ENCODE results near the gene OR10H4.
"Not testable (repeated sequence)": the region's sequence is repeated elsewhere in the genome, so short reads cannot be mapped to it uniquely, and the experiment has no call there.

The OR10H4 gene

DNA sequence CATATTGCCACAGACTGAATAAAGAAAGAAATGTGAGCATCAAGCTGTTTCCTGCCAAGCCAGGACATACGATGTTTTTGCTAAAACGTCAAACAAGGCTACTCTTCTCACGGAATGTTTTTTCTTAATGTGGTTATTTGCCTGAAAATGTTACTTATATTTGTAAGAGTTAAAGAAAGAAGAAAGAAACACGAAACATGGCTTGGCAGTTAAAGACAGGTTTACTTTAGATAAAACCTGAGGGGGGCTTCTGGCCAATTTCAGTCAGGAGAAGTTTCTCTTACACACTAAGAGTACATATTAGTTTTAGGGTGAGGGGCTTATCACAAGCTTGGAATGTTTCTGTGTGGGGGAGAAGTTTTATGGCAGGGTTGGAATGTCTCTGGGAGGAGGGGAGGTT, 4.4 kb upstream of the OR10H4 start:
- H3K27me3 ChIP-seq (ENCODE audit: control insufficient read depth, insufficient read depth, low read length): peaks cover 9% of the 10 kb centered on the region; the same call in 1 of the 2 replicates
- no peaks in the 10 kb centered on the region for H3K4me1 ChIP-seq (ENCODE audit: control insufficient read depth, insufficient read depth, low read length)
- no peak overlapping the region for H3K27ac ChIP-seq (ENCODE audit: low read depth, low read length)
- no peaks in the 10 kb centered on the region for H3K36me3 ChIP-seq (ENCODE audit: control insufficient read depth, insufficient read depth, low read length)
- H3K4me3 ChIP-seq (ENCODE audit: low read depth, low read length): no peak overlapping the region
- peaks cover 37% of the 10 kb centered on the region for H3K9me3 ChIP-seq (ENCODE audit: control insufficient read depth, insufficient read depth, low read depth, low read length)
- H3K9ac ChIP-seq (ENCODE audit: low read length): no peak overlapping the region

DNA sequence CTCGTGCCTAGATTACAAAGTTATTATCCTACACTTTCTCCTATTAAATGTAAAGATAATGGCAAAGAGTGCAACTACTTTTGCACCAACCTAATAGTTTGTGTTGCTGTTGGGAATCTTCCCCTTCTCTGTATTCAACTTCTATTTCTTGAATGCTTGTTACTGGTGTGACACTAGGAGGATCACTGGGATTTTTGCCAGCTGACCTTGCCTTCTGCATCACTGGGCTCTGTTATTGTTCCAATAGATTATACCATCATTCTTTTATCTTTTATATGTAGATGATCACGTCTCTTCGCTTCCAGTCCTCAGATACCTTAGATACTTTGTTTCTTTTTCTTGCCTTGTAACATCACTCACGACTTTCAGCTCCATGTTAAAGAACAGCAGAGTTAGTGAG, 3.5 kb upstream of the OR10H4 start:
- Histone ChIP-seq H3K27ac (ENCODE audit: low read depth, low read length) (no peak overlapping the region), H3K9me3 (ENCODE audit: control insufficient read depth, insufficient read depth, low read depth, low read length) (peaks cover 31% of the 10 kb centered on the region), H3K4me3 (ENCODE audit: low read depth, low read length) (no peak overlapping the region), H3K36me3 (ENCODE audit: control insufficient read depth, insufficient read depth, low read length) (no peaks in the 10 kb centered on the region), H3K27me3 (ENCODE audit: control insufficient read depth, insufficient read depth, low read length) (peaks cover 6% of the 10 kb centered on the region; the same call in 1 of the 2 replicates), H3K4me1 (ENCODE audit: control insufficient read depth, insufficient read depth, low read length) (no peaks in the 10 kb centered on the region), H3K9ac (ENCODE audit: low read length) (no peak overlapping the region)

DNA sequence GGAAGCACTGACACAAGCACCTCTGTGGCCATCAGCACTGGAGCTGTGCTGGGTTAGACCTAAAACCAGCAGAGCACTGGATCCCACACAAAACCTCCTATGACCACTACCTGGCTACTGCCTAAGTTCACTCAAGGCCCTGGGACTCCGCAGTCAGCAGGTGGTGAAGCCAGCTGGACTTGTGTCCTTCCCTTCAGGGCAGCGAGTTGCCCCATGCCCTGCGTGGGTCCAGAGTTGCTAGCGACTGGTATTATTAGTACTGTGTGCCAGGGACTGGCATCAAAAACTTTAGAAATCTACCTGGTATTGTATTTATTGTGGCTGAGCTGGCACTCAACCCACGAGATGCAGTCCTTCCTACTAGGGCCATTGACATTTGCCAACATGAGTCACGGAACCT, 6.0 kb downstream of the OR10H4 start:
- Histone ChIP-seq H3K4me1 (ENCODE audit: control insufficient read depth, insufficient read depth, low read length) (no peaks in the 10 kb centered on the region), H3K9ac (ENCODE audit: low read length) (no peak overlapping the region), H3K9me3 (ENCODE audit: control insufficient read depth, insufficient read depth, low read depth, low read length) (no peaks in the 10 kb centered on the region; the same call in 1 of the 2 replicates)

DNA sequence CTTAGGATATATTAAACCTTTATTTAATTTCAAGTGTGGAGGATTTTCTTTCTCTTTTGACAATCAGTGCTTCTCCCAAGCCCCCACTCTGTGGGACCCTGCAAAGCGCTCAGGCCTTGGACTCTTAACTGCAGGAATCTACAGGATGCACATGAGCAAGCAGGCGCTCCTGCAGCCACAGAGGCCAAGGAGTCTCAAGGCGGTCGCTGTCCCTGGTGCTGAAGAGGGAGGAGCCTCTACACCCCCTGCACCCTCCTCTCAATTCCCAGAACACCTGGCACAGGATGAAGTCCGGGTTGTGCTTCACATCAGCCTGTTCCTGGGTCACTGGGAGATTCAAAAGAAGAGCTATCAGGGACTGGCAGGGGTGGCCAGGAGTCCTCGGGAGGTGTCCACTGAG, 13.5 kb downstream of the OR10H4 start:
- Histone ChIP-seq H3K36me3 (ENCODE audit: control insufficient read depth, insufficient read depth, low read length) (no peaks in the 10 kb centered on the region), H3K27ac (ENCODE audit: low read depth, low read length) (no peak overlapping the region), H3K4me3 (ENCODE audit: low read depth, low read length) (no peak overlapping the region), H3K4me1 (ENCODE audit: control insufficient read depth, insufficient read depth, low read length) (no peaks in the 10 kb centered on the region), H3K9me3 (ENCODE audit: control insufficient read depth, insufficient read depth, low read depth, low read length) (peaks cover 29% of the 10 kb centered on the region; the same call in 1 of the 2 replicates), H3K27me3 (ENCODE audit: control insufficient read depth, insufficient read depth, low read length) (peaks cover 8% of the 10 kb centered on the region; the same call in 1 of the 2 replicates), H3K9ac (ENCODE audit: low read length) (no peak overlapping the region)

More for the DNA sequence above, 6.0 kb downstream of the OR10H4 start:
- Histone ChIP-seq H3K27me3 (ENCODE audit: control insufficient read depth, insufficient read depth, low read length) (peaks cover 19% of the 10 kb centered on the region; the same call in 1 of the 2 replicates), H3K4me3 (ENCODE audit: low read depth, low read length) (no peak overlapping the region), H3K36me3 (ENCODE audit: control insufficient read depth, insufficient read depth, low read length) (no peaks in the 10 kb centered on the region), H3K27ac (ENCODE audit: low read depth, low read length) (no peak overlapping the region)

DNA sequence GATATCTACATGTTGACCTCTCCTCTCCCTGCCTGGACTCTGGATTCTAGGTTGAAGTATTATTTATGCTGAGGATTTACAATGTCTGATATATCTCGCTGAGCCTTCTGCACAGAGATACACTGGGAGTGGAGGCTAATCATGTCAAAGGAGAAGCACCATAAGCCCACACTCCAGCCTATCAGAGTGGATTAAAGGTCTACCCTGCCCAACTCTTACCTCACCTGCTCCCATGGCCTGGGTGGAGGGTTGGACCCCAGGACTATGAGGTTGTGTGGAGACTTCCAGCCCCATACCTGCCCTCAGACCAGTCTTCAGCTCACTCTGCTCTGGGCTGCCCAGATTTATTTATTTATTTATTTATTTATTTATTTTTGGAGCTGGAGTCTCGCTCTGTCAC, 15.4 kb downstream of the OR10H4 start:
- Histone ChIP-seq H3K27ac (ENCODE audit: low read depth, low read length) (no peak overlapping the region), H3K9ac (ENCODE audit: low read length) (no peak overlapping the region), H3K36me3 (ENCODE audit: control insufficient read depth, insufficient read depth, low read length) (no peaks in the 10 kb centered on the region), H3K27me3 (ENCODE audit: control insufficient read depth, insufficient read depth, low read length) (peaks cover 4% of the 10 kb centered on the region; the same call in 1 of the 2 replicates), H3K4me3 (ENCODE audit: low read depth, low read length) (no peak overlapping the region), H3K9me3 (ENCODE audit: control insufficient read depth, insufficient read depth, low read depth, low read length) (peaks cover 29% of the 10 kb centered on the region; the same call in 1 of the 2 replicates), H3K4me1 (ENCODE audit: control insufficient read depth, insufficient read depth, low read length) (no peaks in the 10 kb centered on the region)

DNA sequence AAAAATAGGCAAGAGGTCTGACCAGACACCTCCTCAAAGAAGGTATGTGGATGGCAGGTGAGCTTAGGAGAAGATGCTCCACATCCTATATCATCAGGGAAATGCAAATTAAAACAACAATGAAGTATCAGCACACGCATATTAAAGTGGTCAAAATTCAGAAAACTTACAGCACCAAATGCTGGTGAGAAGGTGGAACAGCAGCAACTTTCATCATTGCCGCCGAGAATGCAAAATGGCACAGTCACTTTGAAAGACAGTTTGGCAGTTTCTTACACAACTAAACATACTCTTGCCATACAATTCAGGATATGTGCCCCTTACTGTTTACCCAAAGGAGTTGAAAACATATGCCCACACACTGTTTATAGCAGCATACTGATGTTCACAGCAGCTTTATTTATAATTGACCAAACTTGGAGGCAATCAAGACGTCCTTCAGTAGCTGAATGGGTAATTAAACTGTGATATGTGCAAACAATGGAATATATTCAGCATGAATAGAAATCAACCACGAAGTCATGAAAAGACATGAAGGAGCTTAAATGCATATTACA, 22.5 kb downstream of the OR10H4 start:
- H3K9me3 ChIP-seq (ENCODE audit: control insufficient read depth, insufficient read depth, low read depth, low read length): peaks cover 3% of the 10 kb centered on the region; the same call in 1 of the 2 replicates
- no peaks in the 10 kb centered on the region for H3K36me3 ChIP-seq (ENCODE audit: control insufficient read depth, insufficient read depth, low read length)
- H3K4me1 ChIP-seq (ENCODE audit: control insufficient read depth, insufficient read depth, low read length): no peaks in the 10 kb centered on the region
- H3K27me3 ChIP-seq (ENCODE audit: control insufficient read depth, insufficient read depth, low read length): peaks cover 10% of the 10 kb centered on the region; the same call in 1 of the 2 replicates
- no peak overlapping the region for H3K9ac ChIP-seq (ENCODE audit: low read length)
- H3K27ac ChIP-seq (ENCODE audit: low read depth, low read length): no peak overlapping the region
- no peak overlapping the region for H3K4me3 ChIP-seq (ENCODE audit: low read depth, low read length)

DNA sequence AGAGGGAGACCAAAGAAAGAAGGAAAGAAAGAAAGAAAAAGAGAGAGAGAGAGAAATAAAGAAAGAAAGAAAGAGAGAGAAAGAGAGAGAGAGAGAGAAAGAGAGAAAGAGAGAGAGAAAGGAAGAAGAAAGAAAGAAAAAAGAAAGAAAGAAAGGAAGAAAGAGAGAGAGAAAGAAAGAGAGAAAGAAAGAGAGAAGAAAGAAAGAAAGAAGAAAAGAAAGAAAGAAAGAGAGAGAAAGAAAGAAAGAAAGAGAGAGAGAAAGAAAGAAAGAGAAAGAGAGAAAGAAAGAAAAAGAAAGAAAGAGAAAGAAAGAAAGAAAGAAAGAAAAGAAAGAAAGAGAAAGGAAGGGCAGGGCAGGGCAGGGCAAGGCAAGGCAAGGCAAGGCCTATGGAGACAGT, 23.2 kb downstream of the OR10H4 start:
- peaks cover 12% of the 10 kb centered on the region; the same call in 1 of the 2 replicates for H3K27me3 ChIP-seq (ENCODE audit: control insufficient read depth, insufficient read depth, low read length)
- not testable (repeated sequence) for H3K9me3 ChIP-seq (ENCODE audit: control insufficient read depth, insufficient read depth, low read depth, low read length); H3K4me1 ChIP-seq (ENCODE audit: control insufficient read depth, insufficient read depth, low read length)

DNA sequence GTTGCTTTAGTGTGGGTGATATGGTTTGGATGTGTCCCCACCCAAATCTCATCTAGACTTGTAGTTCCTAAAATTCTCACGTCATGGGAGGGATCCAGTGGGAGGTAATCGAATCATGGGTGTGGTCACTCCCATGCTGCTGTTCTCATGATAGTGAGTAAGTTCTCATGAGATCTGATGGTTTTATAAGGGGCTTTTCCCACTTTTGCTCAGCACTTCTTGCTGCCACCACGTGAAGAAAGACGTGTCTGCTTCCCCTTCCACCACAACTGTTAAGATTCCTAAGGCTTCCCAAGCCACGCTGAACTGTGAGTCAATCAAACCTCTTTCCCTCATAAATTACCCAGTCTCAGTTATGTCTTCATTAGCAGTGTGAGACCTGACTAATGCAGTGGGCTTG, 26.0 kb downstream of the OR10H4 start:
- H3K36me3 ChIP-seq (ENCODE audit: control insufficient read depth, insufficient read depth, low read length): no peaks in the 10 kb centered on the region
- peaks cover 26% of the 10 kb centered on the region for H3K9me3 ChIP-seq (ENCODE audit: control insufficient read depth, insufficient read depth, low read depth, low read length)

More for the DNA sequence above, 23.2 kb downstream of the OR10H4 start:
- H3K27ac ChIP-seq (ENCODE audit: low read depth, low read length); H3K9ac ChIP-seq (ENCODE audit: low read length); H3K36me3 ChIP-seq (ENCODE audit: control insufficient read depth, insufficient read depth, low read length); H3K4me3 ChIP-seq (ENCODE audit: low read depth, low read length): not testable (repeated sequence)

DNA sequence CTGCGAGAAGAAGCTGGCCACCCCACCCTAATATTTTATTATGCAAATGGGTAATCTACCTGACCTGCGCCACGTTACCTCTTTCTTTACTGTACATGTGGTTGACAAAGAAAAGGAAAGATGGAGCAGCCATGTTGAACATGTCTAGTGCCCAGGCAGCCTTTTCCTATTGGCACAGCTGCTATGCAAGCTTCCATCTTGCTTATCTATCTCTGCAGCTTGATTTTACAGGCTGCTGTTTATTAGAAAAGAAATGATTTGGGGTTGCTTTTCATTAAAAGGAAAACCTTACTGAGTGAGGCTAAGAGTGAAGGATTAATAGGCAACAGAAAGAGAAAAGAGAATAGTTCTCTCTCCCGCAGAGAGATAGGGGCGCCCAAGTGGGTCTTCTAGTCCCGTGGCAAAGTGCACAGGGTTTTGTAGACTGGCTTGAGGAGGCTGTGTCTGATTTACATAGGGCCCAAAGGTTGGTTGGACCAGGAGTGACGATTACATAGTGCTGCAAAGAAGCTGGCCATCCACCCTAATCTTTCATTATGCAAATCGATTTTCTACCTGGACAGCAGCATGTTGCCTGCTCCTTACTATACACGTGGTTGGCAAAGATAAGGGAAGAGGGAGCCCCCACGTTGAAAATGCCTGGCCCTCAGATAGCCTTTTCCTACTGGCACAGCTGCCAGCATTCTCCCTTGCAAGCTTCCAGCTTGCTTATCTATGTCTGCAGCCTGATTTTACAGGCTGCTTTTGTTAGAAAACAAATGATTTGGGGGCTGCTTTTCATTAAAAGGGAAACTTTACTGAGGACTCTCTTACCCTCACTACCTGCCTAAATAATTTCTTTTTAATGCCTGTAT, 28.3 kb downstream of the OR10H4 start:
- peaks cover 36% of the 10 kb centered on the region for H3K9me3 ChIP-seq (ENCODE audit: control insufficient read depth, insufficient read depth, low read depth, low read length)
- H3K27me3 ChIP-seq (ENCODE audit: control insufficient read depth, insufficient read depth, low read length): peaks cover 20% of the 10 kb centered on the region; the same call in 1 of the 2 replicates

More for the DNA sequence above, 26.0 kb downstream of the OR10H4 start:
- Histone ChIP-seq H3K9ac (ENCODE audit: low read length) (no peak overlapping the region), H3K4me3 (ENCODE audit: low read depth, low read length) (no peak overlapping the region), H3K27me3 (ENCODE audit: control insufficient read depth, insufficient read depth, low read length) (peaks cover 20% of the 10 kb centered on the region; the same call in 1 of the 2 replicates), H3K4me1 (ENCODE audit: control insufficient read depth, insufficient read depth, low read length) (no peaks in the 10 kb centered on the region), H3K27ac (ENCODE audit: low read depth, low read length) (no peak overlapping the region)

DNA sequence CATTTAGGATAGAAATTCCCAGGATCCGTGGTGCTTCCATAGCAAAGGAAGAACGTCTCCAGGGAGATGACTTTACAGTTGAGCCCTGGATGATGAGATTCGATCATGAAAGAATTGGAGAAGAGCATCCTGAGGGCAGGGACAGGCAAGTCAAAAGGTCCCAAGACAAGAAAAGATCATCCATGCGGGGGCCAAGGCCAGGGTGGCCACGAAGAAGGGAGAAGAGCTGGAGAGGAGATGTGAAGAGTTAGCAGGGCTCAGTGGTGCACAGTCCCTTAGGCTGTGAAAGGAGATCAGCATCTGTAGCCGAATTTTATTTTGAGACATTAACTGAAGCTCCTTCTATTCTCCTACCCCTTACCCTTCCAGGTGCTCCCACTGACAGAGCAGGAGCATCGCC, 28.9 kb downstream of the OR10H4 start:
- Histone ChIP-seq H3K9ac (ENCODE audit: low read length) (no peak overlapping the region), H3K4me3 (ENCODE audit: low read depth, low read length) (no peak overlapping the region), H3K4me1 (ENCODE audit: control insufficient read depth, insufficient read depth, low read length) (no peaks in the 10 kb centered on the region), H3K9me3 (ENCODE audit: control insufficient read depth, insufficient read depth, low read depth, low read length) (peaks cover 36% of the 10 kb centered on the region), H3K36me3 (ENCODE audit: control insufficient read depth, insufficient read depth, low read length) (no peaks in the 10 kb centered on the region), H3K27ac (ENCODE audit: low read depth, low read length) (no peak overlapping the region), H3K27me3 (ENCODE audit: control insufficient read depth, insufficient read depth, low read length) (peaks cover 20% of the 10 kb centered on the region; the same call in 1 of the 2 replicates)

More for the DNA sequence above, 28.3 kb downstream of the OR10H4 start:
- Histone ChIP-seq H3K9ac (ENCODE audit: low read length) (no peak overlapping the region), H3K36me3 (ENCODE audit: control insufficient read depth, insufficient read depth, low read length) (no peaks in the 10 kb centered on the region), H3K4me3 (ENCODE audit: low read depth, low read length) (no peak overlapping the region), H3K4me1 (ENCODE audit: control insufficient read depth, insufficient read depth, low read length) (no peaks in the 10 kb centered on the region), H3K27ac (ENCODE audit: low read depth, low read length) (no peak overlapping the region)

DNA sequence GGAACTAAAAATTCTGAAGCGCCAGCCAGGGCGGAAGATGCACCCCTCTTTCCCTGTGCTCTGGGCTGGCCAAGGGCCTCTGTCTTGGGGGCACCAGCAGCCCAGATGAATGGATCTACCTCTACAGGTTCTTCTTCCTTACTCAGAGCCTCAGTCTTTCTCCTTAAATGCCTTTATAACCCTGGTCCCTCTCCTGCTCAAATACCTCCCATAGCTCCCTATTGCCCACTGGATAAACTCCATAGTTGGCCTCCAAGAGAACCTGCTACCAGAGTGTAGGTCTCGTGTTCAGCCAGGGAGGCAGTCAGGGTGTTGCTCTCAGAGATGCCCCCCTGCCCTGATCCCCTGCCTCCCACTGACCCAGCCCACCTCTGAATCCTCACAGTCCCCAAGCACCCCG, 30.5 kb downstream of the OR10H4 start:
- Histone ChIP-seq H3K27me3 (ENCODE audit: control insufficient read depth, insufficient read depth, low read length) (peaks cover 15% of the 10 kb centered on the region; the same call in 1 of the 2 replicates), H3K4me3 (ENCODE audit: low read depth, low read length) (no peak overlapping the region), H3K27ac (ENCODE audit: low read depth, low read length) (no peak overlapping the region), H3K36me3 (ENCODE audit: control insufficient read depth, insufficient read depth, low read length) (no peaks in the 10 kb centered on the region), H3K9ac (ENCODE audit: low read length) (no peak overlapping the region), H3K4me1 (ENCODE audit: control insufficient read depth, insufficient read depth, low read length) (no peaks in the 10 kb centered on the region), H3K9me3 (ENCODE audit: control insufficient read depth, insufficient read depth, low read depth, low read length) (peaks cover 33% of the 10 kb centered on the region)
